HG03196 (cell line): ENCODE measurements around the gene RBP3.

Source experiments
- ATAC-seq: cut with Tn5 transposase; IDR thresholded peaks from one replicate; pipeline ENCODE4 v1.9.1; 2021; ENCODE audit not compliant: unreplicated experiment

RBP3 gene

DNA sequence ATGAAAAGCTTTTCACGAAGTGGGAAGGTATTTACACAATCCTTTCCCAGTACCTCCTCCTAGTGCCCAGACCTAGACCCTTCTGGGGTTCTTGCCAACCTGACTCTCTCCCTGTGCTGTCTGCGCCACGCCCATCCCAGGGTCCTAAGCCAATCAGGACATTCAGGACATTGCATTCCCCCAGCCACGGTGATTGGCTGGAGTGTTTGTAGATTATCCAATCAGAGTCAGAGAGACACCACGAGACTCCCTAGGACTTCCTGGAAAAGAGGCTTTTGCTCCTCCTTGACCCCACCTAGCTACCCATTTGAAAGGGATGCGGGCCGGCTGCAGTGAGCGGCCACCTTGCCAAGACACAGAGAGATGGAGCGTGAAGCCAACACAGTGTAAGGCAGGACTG is 29.5 kb upstream of the RBP3 start:
- ATAC-seq, result no peak

- ATAC-seq, result no peak
These were observed 28.4 kb upstream of the RBP3 start for GRCh38 chr10:47319784-47320183.

DNA sequence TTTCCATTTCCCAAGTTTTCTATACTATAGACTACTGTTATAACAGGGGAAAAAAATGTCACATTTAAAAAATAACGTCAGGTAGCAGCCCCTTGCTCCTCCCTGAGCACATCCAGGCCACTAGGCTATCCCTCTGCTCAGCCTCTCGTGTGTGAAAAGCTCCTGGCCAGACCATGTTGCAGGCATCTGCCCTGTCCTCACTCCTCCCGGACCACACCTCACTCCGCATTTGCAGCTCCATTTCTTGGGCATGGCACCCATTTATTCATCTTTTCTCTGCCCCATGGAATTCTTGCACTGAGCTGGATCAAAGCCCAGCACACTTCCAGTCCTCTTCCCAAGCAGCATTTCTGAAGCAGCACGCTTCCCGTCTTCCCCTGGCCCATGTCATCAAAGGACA is 27.4 kb upstream of the RBP3 start:
- ATAC-seq, result no peak

DNA sequence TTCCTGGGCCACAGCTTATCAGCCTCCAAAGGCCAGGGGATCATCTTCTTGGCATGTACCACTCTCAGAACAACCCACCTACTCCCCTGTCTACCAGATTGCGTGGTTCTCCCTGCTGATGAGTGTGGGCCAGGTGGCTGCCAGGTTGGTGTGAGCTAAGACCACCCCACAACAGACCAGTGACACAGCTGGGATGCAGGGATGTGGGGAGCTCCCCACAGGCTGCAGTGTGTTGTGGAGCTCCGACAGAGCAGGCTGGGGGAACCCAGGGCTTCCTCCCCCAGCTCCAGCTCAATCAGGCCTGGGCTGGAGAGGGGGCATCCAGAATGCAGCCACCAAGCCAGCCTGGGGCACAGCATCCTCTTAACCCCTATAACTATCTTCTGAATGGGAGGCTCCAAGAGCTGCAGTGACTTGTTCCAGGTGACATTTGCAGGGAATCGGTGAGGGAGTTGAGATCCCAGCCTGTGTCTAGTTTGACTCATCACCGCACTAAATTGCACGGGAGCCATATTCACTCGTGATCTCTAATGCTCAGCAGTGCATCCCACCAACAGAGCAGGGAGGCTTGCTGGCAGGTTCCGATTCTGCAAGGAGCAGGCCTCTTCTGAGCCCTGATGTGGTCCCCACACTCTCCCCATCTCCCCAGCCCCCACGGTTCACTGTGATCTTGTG is 26.5 kb upstream of the RBP3 start:
- ATAC-seq, result no peak

DNA sequence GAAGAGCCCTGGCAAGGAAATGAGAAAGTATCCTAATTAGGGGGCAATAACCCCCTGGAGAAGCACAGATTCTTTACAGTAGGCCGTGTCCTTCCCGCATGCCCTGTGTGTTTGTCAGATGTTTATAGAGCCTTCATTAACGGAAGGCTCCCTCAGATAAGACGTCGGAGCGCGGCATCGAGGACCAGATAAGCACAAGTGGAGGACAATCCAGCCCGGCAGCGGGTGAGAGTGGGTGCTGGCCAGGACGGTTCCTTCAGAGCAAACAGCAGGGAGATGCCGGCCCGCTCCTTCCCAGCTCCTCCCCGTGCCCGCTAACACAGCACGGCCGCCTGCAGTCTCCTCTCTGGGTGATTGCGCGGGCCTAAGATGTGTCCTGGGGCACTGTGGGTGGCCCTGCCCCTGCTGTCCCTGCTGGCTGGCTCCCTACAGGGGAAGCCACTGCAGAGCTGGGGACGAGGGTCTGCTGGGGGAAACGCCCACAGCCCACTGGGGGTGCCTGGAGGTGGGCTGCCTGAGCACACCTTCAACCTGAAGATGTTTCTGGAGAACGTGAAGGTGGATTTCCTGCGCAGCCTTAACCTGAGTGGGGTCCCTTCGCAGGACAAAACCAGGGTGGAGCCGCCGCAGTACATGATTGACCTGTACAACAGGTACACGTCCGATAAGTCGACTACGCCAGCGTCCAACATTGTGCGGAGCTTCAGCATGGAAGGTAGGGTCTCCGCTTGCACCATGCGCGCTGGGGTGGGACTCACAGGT is 25.7 kb upstream of the RBP3 start, which contains the start of gene GDF2:
Gene GDF2, plus strand, starts transcription at position 155 of the 762 bp plus-strand sequence. Its CDS starts 215 bp downstream, at position 370.
- ATAC-seq, result no peak

DNA sequence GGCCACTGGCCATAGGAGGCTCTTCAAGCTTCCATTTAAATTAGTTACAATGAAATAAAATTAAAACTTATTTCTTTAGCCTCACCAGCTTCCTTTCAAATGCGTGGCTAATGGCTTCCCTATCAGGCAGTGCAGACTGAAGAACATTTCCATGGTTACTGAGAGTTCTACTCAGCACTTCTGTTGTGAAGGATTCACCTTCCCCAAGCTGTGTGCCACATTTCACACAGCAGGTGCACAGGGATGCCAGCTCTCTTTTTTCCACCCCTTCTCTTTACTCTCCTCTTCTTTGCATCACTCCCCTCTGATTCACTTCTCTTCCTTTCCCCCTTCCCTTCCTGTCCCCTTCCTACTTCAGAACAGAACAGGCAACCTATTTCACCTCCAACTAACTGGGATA is 25.1 kb upstream of the RBP3 start:
- no peak for ATAC-seq

DNA sequence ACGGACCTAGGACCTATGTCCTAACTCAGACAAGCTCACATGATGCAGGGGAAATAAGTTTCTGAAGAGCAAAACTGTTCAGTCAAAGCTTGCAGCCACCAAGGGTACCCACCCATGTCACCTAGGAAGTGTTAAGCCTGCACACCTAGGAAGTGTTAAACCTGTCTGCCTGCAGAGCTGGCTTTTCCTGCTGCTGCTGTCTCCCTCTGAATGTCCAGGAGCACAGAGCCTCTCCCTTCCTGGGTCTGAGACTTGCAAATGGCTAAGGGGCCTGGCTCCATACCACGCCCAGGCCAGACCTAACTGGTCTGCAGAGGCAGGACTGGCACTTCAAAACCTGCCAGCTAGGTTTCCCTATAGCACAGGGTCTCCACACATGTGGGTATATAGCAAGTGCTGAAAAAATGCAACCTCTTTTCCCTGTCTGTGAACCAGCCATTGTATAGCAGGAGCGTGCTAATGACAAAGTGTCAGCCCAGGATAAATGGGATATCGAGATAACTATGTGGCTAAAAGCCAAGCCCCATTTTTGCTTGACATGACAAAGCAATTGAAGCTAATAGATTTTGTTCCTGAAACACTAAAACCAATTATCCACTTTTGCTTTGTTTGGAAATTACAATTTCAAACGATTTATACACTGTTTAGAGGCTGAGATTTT is 24.4 kb upstream of the RBP3 start:
- ATAC-seq, result no peak

DNA sequence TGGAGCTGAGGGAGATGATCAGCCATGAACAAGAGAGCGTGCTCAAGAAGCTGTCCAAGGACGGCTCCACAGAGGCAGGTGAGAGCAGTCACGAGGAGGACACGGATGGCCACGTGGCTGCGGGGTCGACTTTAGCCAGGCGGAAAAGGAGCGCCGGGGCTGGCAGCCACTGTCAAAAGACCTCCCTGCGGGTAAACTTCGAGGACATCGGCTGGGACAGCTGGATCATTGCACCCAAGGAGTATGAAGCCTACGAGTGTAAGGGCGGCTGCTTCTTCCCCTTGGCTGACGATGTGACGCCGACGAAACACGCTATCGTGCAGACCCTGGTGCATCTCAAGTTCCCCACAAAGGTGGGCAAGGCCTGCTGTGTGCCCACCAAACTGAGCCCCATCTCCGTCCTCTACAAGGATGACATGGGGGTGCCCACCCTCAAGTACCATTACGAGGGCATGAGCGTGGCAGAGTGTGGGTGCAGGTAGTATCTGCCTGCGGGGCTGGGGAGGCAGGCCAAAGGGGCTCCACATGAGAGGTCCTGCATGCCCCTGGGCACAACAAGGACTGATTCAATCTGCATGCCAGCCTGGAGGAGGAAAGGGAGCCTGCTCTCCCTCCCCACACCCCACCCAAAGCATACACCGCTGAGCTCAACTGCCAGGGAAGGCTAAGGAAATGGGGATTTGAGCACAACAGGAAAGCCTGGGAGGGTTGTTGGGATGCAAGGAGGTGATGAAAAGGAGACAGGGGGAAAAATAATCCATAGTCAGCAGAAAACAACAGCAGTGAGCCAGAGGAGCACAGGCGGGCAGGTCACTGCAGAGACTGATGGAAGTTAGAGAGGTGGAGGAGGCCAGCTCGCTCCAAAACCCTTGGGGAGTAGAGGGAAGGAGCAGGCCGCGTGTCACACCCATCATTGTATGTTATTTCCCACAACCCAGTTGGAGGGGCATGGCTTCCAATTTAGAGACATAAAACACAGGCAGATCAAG is 22.6 kb upstream of the RBP3 start:
- no peak for ATAC-seq

DNA sequence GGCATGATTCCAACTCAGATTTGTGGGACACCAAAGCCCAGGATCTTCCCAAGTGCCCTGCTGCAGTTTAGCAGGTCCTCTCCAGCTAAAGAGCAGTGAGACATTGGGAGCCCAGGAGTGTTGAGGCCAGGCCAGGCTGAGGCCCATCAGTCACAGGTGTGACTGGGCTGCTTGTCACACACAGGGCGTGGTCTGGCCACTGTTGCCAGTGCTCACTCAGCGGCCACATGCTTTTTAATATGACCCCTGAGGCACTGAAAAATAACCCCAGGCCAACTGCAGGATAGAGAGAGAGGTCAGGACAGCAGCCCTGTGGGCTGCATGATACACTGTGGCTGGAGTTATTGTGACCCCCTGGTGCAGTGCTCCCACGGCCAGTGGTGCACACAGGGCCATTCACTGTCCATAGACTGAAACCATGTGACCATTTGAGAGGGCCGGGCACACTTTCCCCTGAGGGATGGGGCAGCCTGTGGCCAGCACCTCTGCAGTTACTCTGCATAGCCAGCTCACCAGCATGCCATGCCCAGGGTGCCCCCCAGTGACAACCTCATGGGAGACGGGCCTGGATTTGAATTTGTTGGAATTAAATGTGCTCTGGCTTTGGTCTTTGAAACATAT is 21.7 kb upstream of the RBP3 start:
- no peak for ATAC-seq

DNA sequence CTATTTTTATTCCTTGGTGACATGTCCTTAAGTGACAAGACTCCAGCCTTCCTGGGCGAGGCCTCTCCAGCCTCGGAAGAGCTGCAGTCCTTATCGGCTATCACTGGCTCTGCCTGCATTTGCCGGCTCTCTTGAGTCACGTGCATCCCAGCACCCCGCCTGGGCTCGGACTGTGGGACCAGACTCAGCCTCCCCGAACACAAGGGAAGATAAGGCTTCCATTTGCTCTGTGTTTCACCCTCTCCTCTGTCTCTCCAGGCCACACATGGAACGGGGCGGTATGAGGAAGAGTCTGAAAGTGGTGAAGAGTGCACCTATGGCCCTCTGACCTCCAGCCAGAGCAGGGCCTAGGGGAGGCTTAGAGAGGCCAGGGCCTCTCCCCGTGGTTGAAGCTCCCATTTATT is 21.2 kb upstream of the RBP3 start:
- ATAC-seq, result no peak

DNA sequence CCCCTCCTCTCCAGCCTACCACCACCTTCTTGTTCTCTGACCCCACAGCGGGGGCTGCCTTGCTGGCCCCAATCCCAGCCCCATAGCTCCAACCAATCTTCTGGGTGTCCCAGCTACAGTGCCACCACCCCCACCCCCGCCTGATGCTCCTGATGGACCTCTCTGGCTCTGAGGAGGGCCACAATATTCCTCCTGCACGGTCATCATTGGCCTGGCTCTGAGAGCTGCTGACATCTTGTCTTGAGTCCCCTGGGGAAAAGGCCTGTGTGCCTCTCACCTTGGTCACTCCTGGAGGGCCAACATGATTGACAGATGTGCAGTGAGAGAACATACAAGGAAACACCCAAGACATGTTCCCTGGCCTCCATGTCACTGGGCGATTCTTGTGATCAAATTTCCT is 18.3 kb upstream of the RBP3 start:
- ATAC-seq, result no peak

DNA sequence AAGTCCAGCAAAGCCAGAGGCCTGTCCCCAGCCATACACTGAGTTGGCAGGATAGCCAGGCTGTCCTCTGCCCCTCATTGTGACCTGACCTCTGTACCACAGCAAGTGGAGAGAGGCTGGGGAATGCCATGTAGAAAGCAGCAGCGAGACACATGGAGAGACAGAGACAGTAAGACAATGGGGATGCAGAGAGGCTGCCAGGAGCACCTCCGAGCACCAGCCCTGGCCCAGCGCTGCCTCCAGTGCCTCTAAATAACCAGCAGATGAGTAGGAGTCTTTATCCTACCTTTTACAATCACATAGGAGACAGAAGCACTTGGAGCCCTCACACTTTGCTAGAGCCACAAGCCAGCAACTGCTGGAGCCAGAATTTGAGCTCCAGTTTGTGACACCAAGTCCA is 17.8 kb upstream of the RBP3 start:
- ATAC-seq, result no peak

DNA sequence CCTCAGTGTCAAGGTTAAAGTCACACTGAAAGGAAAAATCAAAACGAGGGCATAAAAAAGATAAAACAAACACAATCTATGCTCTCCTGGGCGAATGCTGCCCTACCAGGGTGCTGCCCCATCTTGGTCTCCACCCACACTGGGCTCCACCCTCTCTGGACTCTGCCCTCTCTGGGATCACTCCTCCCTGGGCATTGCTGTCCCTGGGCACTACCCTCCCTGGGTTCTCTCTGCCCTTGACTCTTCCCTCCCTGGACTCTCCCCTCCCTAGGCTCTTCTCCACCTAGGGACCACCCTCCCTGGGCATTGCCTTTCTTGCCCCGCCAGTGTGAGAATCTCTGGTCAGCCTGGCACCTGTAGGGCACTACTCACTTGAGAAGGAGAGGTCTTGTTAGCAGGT is 17.4 kb upstream of the RBP3 start:
- ATAC-seq, result no peak

DNA sequence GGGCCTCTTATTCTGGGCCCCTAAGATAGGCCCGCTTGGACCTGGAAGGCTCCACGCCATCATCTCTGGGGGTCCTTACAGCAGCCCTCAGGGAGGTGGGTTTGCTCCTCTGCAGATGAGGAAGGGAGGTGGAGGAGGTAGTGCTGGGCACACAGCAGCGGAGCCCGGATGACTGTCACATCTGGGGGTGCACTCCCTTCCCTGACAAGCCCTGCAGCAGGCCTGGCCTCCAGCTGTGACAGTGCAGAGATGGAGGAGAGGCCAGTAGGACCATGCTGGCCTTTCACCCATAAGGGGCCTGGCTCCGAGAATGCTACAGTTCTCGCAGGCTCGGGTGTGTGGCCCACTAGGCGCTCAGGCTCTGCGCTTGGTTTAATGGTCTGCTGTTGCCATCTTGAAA is 16.7 kb upstream of the RBP3 start:
- no peak for ATAC-seq

DNA sequence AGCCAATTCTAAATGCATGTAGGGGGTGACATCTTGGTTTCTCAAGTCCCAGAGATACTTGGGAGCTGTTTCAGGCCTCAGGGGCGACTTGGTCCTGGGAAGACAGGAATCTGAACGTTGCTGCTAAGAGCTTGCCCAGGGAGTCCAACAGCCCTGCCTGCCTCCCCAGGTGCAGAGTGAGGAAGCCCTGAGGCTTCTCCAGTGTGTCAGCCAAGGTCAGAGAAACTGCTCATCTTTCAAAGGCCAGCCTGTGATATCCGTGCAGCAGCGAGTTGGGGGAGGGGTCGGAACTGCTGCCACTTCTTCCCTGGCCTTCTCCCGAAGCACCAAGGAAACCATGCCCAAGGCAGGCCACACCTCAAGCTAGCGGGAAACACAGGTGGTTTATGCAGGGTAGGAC is 16.2 kb upstream of the RBP3 start:
- no peak for ATAC-seq

DNA sequence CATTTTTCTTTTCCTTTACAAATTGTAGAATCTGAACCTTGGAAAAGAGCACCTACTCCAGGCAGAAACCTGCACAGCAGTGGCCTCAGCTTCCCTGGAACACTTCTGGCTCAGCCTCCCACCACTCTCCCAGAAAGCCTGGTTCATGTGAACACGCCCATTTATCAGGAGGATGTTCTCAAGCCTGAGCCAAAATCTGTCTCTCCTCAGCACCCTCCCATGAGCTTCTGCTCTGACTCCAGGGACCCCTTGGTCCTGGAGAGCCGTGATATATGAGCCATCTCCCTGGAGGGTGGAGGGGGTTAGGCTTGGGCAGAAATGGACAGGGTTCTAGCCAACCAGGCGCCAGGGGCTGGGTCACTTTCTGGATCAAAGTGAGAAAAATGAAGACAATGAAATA is 15.8 kb upstream of the RBP3 start:
- no peak for ATAC-seq

- ATAC-seq, result no peak
These were observed 15.2 kb upstream of the RBP3 start for GRCh38 chr10:47332946-47333345.

- ATAC-seq, result no peak
These were observed 14.6 kb upstream of the RBP3 start for GRCh38 chr10:47333532-47333931.

- no peak for ATAC-seq
These were observed 13.5 kb upstream of the RBP3 start for GRCh38 chr10:47334466-47335295.

DNA sequence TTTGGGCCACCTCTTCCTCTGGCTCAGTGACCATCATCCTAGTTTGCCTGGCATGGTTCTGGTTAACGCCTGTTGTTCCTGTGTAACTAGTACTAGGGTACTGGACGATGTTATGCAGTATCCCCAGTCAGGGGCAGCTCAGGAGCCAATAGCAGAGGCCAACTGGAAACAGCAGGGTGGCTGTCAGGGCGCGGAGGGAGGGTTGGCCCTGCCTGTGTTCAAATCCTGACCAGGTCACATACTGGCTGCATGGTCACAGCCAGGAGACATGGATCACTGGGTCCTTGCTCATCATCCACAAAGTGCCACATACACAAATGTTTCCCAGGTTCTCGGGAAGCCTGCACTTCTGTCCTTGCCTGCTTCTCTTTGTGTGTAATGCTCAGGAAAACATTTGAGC is 12.3 kb upstream of the RBP3 start:
- ATAC-seq, result no peak
